HG03039 (cell line): ENCODE measurements around the gene PMM2.
"Not testable (repeated sequence)": the region's sequence is repeated elsewhere in the genome, so short reads cannot be mapped to it uniquely, and the experiment has no call there.

ENCODE experiments used
- ATAC-seq: cut with Tn5 transposase; IDR thresholded peaks from one replicate; pipeline ENCODE4 v1.9.1; 2021; ENCODE audit warnings: mild to moderate bottlenecking, moderate library complexity; ENCODE audit not compliant: unreplicated experiment

PMM2 gene

DNA sequence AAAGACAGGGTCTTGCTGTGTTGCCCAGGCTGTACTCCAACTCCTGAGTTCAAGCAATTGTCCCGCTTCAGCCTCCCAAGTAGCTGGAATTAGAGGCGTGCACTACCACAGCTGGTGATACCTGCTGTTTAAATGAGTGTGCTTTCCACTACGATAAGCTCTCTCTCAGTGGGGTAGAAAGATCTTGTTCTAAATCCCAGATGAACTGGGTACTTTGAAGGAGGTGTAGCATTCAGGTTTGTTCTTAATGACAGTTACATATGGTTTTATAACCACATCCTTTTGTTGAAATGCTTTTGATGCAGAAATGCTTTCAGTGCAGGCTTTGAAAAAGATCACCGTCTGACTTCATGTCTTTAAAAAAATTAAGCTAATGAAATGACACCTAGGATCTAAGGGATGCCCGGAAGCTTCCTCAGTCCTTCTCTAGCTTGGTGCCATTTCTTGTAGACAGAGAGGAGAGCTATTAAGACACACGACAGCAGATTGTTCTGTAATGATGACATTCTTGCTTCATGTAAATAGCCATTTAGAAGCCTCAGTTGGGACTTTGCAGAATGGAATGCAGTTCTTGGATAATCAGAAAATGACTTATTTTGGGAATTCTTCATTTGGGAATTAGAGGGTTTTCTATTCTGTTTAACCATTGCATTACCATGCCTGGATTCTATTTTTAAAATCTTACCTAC is 19.5 kb downstream of the PMM2 start:
- ATAC-seq: no peak

DNA sequence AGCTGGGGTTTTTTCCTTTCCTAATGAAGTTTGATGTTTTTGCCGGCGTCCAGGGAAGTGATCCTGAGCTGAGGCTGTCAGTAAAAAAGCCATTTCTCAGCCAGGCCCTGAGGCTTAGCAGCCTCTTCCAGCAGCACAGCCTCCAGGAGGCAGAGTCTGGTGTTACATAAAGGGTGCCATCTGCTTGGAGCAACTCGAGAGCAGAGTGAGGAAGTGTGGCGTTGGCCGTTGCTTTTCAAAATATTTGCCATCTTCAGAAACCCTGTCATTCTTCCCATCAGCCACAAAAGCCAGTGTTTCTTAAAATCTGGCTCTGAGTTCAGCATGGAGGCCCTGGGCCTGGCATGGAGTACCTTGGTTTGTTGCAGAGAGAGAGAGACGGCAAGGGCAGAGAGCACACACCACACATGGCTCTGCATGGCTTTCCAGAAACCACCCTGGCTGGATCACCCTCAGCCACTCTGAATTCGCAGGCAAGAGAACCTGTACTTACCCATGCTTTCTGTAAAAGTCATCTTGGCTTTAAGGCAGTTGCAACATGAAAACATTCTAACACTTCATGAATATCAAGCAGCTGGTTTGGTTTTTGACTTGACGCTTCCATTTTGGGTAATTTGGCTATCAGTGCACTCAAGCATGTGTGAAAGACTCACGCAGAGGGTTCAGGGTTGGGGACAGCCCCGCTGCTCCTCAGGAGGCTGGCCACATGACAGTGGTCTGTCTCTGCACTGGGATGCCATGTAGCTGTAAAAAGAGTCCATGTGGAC is 21.0 kb downstream of the PMM2 start:
- ATAC-seq: peak; percentile 71

DNA sequence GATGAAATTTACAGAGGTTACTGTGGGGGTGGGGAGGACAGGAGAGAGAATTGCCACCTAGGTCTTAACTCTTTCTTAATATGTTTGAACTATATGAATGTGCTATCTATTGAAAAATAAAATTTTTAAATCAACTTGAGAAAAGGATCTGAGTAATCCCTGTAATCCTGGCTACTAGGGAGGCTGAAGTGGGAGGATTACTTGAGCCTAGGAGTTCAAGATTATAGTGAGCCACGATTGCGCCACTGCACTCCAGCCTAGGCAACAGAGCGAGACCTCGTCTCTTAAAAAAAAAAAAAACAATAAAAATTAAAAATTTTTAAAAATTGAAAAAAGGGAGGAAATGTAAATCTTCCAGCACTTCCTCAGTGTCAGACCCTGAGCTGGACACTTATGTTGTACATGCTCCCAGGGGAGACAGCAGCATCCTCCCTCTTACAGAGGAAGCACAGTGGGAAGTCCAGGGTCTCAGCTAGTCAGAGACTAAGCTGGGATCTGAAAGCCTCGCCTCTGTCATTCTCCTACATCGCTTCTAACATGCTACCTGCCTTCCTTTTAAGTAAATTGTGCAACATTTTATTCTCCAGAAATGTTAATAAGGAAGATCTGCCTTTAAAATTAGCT is 21.9 kb downstream of the PMM2 start:
- ATAC-seq: no peak

DNA sequence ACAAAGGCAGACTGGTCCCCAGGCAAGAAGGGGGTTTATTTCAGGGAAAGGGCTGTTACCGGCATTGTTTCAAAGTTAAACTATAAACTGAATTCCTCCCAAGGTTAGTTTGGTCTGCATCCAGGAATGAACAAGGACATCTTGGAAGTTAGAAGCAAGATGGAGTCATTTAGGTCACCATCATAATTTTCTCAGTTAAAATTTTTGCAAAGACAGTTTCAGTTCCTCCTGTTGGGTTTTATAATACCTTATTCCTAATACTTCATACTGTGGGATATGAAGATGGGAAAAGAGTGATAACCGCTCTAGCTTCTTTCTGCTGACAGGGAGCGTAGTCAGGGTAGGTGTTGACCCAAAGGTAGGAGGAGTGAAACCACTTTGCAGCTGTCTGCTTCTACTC is 24.8 kb downstream of the PMM2 start:
- no peak for ATAC-seq

DNA sequence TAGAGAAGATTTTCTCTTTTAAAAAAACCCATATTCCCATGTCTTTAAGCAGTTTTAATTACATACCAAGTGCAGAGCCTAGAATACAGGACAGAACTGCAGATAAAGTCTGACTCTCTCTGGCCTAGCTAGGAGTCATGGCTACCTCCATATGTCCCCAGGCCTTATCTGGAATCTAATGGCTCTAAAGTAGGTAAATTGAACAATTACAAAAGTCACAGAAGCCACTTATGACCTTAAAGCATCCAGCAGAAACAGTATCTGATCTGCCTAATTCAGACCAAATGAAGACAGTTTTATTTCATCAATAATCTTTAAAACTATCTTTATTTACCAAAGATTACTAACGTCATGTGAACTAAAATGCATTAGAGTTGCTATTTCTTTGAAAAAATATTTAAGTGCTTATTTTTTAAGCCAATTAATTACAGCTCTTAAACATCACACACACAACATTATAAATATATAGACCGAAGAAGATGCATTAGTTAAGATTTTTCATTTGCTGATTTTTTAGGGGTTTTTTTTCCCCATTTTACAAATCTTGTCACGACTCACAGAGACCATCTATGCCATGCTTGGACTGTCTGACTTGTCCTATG is 28.7 kb downstream of the PMM2 start:
- ATAC-seq: no peak

DNA sequence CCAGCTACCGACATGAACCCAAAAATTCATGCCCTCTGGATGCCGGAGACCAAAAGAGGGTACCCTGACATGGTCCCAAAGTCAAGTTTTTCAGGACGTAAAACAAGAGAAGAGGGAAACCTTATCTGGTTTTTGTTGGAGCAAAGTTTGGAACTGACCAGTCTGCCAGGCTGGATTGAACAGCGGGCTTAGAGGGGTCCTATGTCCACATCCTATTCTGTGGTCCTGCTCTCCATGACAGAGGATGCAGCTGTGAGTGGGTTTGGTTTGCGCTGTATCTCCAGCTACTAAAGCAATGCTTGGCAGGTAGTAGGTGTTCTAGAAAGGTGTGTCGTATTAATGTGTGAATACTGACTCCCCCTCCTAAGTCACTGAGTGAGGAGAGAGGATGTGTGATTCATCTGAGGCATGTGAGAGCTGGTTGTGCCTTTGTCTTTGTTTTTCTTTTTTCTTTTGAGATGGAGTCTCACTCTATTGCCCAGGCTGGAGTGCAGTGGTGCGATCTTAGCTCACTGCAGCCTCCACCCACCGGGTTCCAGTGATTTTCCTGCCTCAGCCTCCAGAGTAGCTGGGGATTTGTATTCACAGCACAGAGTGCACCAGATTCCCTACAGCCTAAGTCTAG is 31.0 kb downstream of the PMM2 start:
- ATAC-seq: no peak

DNA sequence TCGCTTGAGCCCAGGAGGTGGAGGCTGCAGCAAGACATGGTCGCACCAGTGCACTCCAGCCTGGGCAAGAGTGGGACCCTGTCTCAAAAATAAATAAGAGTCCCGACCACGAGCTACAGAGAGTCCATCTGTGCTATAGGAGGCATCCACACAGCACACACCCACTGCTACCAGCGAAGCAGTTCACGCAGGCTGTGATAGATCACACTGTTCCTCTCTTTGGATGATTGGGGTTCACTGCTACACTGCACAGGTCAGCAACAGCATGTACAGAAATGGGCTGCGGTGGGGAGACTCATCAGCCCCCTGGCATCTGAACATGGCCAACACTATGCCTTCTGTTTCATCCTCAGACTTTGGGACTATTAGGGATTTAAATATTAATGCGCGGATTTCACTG is 33.8 kb downstream of the PMM2 start:
- ATAC-seq: no peak

DNA sequence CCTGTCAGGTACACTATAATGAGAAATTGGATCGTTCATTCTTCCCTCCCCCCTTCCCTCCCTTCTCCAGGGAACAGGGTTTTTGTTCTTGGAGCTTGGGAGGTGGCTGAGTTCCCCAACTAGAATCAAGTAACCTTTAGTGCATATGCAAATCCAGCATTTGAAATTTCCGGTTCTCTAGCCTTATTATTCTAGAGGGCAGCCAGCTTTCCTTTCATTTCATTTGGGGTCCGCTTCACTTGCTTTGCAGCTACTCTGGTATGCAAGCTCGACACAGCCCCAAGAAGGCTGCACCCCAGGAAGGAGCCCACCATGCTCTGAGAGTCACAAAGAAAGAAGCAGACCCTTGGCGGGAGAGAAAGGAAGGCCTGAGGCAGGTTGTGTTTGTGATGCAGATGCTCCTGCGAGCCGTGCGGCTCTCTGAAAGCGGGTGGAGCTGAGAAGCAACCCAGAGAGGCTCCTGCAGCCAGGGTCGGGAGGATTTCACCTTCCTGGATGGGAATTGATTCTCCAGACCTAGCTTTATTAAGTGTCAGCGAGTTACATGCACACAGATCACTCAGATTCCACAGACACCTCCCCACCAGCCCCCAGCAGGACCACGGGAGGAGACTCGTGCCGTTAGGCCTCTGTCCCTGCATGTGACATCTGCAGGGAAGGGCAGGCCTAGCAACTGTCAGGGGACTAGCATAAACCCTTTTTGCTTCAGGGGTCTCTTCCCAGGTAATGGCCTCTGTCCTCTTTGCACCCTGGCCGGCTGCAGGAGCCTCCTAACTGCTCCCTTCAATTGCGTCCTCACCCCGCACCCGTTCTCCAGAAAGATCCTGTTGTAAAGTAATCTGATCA is 34.5 kb downstream of the PMM2 start:
- ATAC-seq: no peak

DNA sequence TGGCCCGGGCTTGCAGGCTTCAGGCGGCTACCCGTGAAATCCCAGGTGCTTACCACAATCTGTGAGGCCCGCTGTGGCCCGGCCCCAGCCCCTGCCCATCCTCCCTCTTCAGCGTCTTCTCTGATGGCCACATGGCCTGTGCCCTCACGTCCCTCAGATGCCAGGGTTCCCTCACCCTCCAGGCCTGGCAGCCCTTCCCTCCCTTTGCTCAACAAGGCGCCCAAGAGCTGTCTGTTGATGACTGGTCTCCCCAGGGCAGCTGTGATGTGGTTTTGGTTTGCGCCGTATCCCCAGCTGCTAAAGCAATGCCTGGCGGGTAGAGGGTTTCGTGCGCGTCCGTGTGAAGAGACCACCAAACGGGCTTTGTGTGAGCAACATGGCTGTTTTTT is 35.1 kb downstream of the PMM2 start:
- ATAC-seq: no peak

DNA sequence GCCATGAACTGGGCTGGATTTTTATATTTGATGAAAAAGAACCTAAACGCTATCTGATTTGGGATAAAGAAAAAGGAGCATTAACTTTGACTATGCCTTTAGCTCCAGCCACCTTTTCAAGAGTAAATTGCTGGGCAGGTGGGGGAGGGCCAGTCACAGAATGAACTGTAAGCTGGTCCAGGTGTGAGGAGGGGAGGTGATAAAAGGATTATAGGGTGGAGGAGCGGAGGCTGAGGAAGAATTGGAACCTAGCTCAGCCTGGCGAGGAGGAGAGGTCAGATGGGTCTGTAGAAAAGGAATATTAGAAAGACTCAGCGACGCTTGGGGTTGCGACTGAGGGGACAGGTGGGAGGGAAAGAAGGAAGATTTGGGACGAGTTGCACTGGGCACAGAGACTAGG is 39.2 kb downstream of the PMM2 start:
- ATAC-seq: not testable (repeated sequence)

DNA sequence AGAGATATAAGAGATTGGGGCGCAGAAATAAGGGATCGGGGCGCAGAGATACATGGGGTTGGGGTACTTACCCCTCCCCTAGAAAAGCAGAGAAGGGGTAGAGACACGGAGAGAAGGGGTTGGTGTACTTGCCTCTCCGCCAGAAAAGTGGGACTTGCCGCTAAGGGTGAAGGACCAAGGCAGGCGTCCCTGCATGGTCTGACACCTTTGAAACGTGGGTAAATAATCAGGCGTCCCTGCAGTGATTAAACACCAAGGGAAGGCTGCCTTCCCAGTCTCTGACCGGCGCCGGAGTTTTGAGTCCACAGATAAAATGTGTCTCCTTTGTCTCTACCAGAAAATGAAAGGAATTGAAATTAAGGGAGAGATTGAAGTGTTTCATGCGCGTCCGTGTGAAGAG is 40.0 kb downstream of the PMM2 start:
- ATAC-seq: not testable (repeated sequence)

DNA sequence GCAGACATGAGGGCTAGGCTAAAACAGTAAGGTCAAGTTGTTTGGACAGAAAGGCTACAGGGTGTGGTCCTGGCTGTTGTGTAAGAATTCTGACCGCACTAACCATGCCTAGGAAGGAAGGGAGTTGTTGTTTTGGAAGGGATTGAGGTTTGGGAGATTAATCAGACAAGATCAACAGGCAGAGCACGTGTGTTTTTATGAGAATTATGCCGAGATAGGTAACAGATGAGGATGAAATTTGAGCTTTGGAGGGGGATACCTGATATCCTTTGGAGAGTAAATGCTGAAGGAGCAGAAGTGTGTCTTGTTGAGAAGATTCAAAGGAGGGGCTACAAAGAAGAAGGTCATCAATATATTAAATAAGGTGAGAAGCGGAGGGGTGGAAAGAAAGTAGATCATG is 44.4 kb downstream of the PMM2 start:
- ATAC-seq: not testable (repeated sequence)

DNA sequence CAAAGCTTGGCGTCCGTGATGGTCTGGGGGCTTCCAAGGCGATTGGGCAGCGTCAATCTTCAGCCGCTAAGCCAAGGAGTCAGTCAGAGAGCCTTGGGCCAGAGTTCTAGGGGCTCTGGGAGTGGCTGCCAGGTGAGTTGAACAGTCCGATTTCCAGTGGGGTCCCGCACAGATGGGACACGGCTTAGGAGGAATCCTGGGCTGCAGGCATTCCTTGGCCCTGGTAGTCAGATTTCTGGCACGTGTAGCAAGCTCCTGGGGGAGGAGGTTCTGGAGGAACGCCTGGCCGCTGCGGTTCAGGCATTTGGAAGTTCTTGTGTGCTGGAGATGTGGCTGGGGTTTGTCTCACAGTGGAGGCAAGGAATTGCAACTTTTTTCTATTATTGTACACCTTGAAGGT is 45.7 kb downstream of the PMM2 start:
- ATAC-seq: not testable (repeated sequence)

DNA sequence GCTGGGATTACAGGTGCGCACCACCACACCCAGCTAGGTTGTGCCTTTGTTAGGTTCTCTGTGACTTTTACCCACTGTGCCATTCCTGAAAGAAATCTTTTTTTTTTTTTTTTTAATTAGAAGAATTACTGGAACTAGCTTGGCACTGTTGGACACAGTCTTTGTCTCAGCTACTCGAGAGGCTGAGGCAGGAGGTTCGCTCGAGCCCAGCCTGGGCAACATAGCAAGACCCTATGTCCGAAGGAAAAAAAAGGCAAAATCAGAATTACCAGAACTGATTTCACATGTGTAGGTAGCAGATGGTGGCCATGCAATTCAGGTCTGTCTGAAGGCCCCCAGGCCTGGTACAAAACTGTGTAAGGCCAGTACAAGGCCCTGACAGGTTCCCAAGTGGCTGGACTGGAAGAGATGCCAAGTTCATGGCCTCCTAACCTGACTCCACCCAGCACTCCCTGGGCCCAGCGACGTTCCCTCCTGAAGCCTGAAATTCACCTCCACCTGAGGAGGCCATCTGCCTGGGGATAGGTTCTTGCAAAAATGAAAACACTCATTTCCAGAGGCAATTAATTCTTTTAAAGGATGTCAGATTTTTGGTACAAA is 48.2 kb downstream of the PMM2 start:
- no peak for ATAC-seq

DNA sequence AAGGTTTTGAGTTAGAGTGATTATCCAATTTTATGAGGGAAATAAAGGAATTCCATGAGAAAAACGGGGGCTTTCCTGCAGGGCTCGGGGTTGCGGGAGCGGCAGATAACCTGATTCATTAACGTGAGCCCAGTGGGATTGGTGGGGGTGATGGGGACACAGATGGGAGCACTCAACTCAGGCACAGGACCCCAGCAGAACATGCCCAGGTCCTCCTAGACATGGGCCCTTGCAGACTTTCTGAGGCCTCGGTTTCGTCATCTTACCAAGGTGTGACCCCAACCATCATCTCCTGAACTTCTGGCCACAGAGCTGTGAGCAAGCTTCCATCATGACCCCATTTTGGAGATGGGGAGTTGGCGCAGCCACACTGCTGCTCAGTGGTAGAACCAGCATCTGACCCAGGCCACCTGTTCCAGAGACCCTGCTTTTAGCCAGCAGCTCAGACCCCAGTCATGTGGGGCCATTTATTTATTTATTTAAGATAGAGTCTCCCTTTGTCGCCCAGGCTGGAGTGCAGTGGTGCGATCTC is 48.8 kb downstream of the PMM2 start:
- ATAC-seq: no peak

DNA sequence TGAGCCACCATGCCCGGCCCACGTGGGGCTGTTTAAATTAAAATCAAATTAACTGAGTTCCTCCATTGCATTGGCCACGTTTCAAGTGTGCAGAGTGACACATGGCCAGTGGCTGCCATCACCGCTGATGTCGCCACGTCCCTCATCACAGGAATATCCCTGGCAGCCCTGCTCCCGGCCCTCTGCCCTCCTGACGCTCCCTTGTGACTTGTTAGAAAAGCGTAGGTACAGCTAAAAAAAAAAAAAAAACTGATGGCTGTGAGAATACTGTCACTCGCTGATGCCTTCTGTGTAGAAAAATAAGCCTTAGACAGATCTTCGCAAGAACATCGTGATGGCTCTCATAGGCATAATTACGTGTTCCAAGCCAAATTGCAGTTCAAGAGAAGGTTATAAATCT is 49.5 kb downstream of the PMM2 start:
- ATAC-seq: no peak

DNA sequence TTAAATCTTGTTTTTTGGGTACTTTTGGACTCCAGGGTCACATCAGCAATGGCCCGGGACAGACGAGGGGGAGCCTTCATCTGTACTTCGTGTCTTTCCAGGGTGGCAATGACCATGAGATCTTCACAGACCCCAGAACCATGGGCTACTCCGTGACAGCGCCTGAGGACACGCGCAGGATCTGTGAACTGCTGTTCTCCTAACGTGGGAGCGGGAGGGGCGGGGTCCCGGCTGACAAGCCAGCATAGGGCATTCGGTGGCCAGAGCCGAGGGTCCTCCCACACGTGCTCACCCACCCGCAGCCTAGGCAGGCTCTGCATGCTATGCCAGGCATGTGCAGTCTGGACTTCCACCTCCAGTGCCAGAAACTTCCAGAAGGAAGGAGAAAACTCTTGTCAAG is 50.0 kb downstream of the PMM2 start:
- ATAC-seq: no peak

DNA sequence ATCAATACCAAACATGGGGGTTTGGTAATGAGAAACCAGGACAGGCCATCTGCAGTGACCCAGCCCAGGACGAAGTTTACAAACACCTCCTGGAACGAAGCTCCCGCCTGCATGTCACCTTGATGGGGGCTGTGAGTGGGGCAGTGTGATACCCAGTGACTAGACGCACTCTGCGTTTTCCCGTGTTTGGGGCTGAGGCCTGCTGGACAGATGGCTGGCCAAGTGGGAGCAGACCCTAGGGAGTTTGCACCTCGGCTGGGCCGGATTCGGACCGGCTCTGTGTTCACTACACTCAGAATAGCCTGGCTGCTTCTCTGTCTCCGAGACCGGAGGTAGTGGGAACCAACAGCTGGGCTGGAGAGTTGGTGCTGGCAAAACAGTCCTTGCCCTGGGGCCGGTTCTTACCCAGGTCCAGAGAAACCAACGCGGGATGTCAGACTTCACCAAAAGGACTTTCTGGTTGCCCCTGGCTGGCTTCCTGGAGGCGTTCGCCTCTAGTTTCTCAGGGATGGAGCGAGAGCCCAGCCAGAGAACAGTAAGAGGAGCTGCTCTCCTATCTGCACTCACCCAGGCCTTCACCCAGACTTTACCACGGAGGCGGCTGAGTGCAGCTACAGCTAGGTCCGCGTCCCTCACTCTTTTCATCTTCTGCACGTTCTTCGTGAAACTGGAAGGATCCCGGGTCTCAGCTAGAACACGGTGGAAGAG is 50.7 kb downstream of the PMM2 start:
- ATAC-seq: no peak

DNA sequence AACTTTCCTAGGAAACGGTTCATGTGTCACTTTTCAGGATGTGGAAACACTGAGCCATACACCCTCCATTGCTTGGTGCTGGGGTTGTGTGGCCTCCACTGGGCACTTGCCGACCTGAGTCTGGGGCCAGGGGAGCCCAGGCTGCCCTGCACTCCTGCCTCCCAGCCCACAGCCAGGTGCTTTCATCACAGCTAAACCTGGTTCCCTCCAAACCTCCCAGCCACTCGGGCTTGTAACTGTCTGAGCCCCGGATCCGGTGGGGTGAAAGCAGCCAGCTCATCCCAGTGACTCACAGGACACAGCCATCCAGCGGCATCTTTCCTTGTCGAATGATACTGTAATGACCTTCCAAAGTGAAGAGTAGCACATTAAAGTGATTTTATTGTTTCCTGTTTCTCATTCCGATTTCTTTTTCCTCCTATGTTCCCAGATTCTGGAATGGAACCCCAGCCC is 51.3 kb downstream of the PMM2 start:
- ATAC-seq: no peak
